ENCODE results near the gene CPAMD8.

The CPAMD8 gene

DNA sequence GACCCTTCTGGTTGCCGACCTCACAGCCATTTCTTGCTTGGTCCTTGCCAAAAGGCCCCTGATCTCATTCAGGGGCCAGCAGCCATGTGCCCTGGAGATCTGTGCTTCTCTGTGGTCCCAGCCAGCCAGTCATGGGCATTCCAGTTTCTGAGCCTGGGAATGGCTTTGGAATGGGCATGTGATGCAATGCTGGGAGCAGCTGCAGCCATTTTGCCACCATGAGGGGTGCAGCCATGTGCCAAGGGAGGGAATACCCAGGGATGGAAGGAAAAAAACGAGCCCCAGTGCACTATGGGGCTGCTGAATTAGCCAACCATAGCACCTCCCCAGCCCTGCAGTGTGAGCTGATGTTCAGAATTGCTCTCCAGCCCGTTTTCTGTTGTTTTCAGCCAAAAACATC is 111.5 kb downstream of the CPAMD8 start:
- no peak overlapping the region for H4K12ac ChIP-seq (ENCODE audit: low read depth, low read length)
- no CpG with 5 or more reads among the region's 3 CpGs for whole genome bisulfite sequencing (ENCODE audit: extremely low coverage, insufficient coverage, insufficient read length)
- no peak overlapping the region for H3K27ac ChIP-seq (ENCODE audit: low read depth, low read length)
- no peak overlapping the region for H3K23ac ChIP-seq (ENCODE audit: low read length)
- peaks cover 26% of the 10 kb centered on the region for H3K9me3 ChIP-seq (ENCODE audit: insufficient read depth, low read depth, low read length)
- no peak overlapping the region for H3K4ac ChIP-seq (ENCODE audit: low read depth, low read length)
- peaks cover 2% of the 10 kb centered on the region for H3K27me3 ChIP-seq (ENCODE audit: insufficient read depth, low read length)
- H4K8ac ChIP-seq (ENCODE audit: low read depth, low read length) = no peak overlapping the region
- no peak overlapping the region for H2AK5ac ChIP-seq (ENCODE audit: low read length)
- no peaks in the 10 kb centered on the region for H3K36me3 ChIP-seq (ENCODE audit: control insufficient read depth in 1 of 2, insufficient read depth in 2 of 2, low read length in 2 of 2)
- no peak for DNase-seq
- H2BK120ac ChIP-seq (ENCODE audit: insufficient read depth, low read length, poor library complexity) = no peak overlapping the region
- H3K9ac ChIP-seq (ENCODE audit: low read length) = no peak overlapping the region
- no peak overlapping the region for H2BK12ac ChIP-seq (ENCODE audit: low read length)
- H3K18ac ChIP-seq (ENCODE audit: low read length) = no peak overlapping the region
- no peak overlapping the region for H4K91ac ChIP-seq (ENCODE audit: low read depth, low read length)
- H3K14ac ChIP-seq (ENCODE audit: low read length) = no peak overlapping the region
- H3K4me2 ChIP-seq (ENCODE audit: low read length) = no peak overlapping the region
- H2BK5ac ChIP-seq (ENCODE audit: low read depth, low read length, poor library complexity) = no peak overlapping the region
- H3K79me1 ChIP-seq (ENCODE audit: low read length) = no peaks in the 10 kb centered on the region
- no peak overlapping the region for H3K4me3 ChIP-seq (ENCODE audit: low read depth, low read length)
- no peaks in the 10 kb centered on the region for H3K4me1 ChIP-seq (ENCODE audit: control insufficient read depth in 1 of 2, insufficient read depth in 2 of 2, low read length in 2 of 2)
- no peak overlapping the region for H2AFZ ChIP-seq (ENCODE audit: insufficient read depth, low read length, poor library complexity)
- no peaks in the 10 kb centered on the region for H3K79me2 ChIP-seq (ENCODE audit: control insufficient read depth, insufficient read depth, low read length, poor library complexity)

DNA sequence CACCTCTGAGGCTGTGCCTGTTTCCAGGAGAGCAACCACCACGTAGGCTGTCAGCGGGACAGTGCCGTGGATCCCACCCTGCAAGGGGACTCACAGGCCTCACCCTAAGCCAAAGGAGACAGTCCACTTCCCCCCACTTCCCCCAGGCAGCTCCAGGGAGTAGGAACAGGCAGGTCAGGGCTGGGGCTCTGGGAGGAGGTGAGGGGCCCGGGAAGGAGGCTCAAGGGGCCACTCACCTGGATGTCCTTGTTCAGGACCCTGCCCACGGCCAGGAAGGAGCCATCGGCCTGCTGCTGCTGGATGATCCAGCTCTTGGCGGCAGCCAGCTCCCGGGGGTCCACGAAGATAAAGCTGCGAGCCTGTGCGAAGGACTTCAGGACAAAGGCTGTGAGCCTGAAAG is 112.2 kb downstream of the CPAMD8 start:
- H3K79me1 ChIP-seq (ENCODE audit: low read length) = no peaks in the 10 kb centered on the region
- H3K4me1 ChIP-seq (ENCODE audit: control insufficient read depth in 1 of 2, insufficient read depth in 2 of 2, low read length in 2 of 2) = no peaks in the 10 kb centered on the region

DNA sequence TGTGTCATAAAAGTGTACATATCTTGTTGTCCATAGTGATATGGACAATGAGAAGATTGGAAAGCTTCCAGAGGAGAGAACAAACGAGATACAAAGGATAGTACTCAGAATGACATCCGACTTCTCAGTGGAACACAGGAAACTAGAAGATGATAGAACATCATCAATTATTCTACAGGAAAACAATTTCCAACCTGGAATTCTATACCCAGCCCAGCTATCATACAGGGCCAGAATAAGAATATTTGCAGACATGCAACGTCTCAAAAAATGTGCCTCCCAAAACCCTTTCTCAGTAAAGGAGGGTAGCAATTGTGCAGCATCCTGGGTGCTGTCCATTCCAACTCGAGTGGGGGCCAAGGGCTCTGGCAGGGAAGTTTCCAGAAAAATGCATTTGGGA is 113.8 kb downstream of the CPAMD8 start:
- no peaks in the 10 kb centered on the region for H3K36me3 ChIP-seq (ENCODE audit: control insufficient read depth in 1 of 2, insufficient read depth in 2 of 2, low read length in 2 of 2)
- no peak overlapping the region for H3K27ac ChIP-seq (ENCODE audit: low read depth, low read length)
- H4K91ac ChIP-seq (ENCODE audit: low read depth, low read length) = no peak overlapping the region
- H2BK5ac ChIP-seq (ENCODE audit: low read depth, low read length, poor library complexity) = no peak overlapping the region
- no peaks in the 10 kb centered on the region for H3K4me1 ChIP-seq (ENCODE audit: control insufficient read depth in 1 of 2, insufficient read depth in 2 of 2, low read length in 2 of 2)
- no peak overlapping the region for H3K23ac ChIP-seq (ENCODE audit: low read length)
- H3K9me3 ChIP-seq (ENCODE audit: insufficient read depth, low read depth, low read length) = peaks cover 26% of the 10 kb centered on the region
- no peak overlapping the region for H4K8ac ChIP-seq (ENCODE audit: low read depth, low read length)
- H3K79me2 ChIP-seq (ENCODE audit: control insufficient read depth, insufficient read depth, low read length, poor library complexity) = no peaks in the 10 kb centered on the region
- H3K18ac ChIP-seq (ENCODE audit: low read length) = no peak overlapping the region
- DNase-seq = no peak
- no CpG with 5 or more reads among the region's 4 CpGs for WGBS (ENCODE audit: extremely low coverage, insufficient coverage, insufficient read length)
- peaks cover 2% of the 10 kb centered on the region for H3K27me3 ChIP-seq (ENCODE audit: insufficient read depth, low read length)
- H3K4me3 ChIP-seq (ENCODE audit: low read depth, low read length) = no peak overlapping the region
- no peak overlapping the region for H2AK5ac ChIP-seq (ENCODE audit: low read length)
- H2AFZ ChIP-seq (ENCODE audit: insufficient read depth, low read length, poor library complexity) = no peak overlapping the region
- H3K79me1 ChIP-seq (ENCODE audit: low read length) = no peaks in the 10 kb centered on the region
- no peak overlapping the region for H3K4ac ChIP-seq (ENCODE audit: low read depth, low read length)
- H3K4me2 ChIP-seq (ENCODE audit: low read length) = no peak overlapping the region
- H3K9ac ChIP-seq (ENCODE audit: low read length) = no peak overlapping the region
- no peak overlapping the region for H4K12ac ChIP-seq (ENCODE audit: low read depth, low read length)
- H3K14ac ChIP-seq (ENCODE audit: low read length) = no peak overlapping the region
- no peak overlapping the region for H2BK12ac ChIP-seq (ENCODE audit: low read length)
- no peak overlapping the region for H2BK120ac ChIP-seq (ENCODE audit: insufficient read depth, low read length, poor library complexity)

More for the DNA sequence above, 112.2 kb downstream of the CPAMD8 start:
- peaks cover 22% of the 10 kb centered on the region for H3K9me3 ChIP-seq (ENCODE audit: insufficient read depth, low read depth, low read length)
- no peak overlapping the region for H3K18ac ChIP-seq (ENCODE audit: low read length)
- no peak overlapping the region for H4K8ac ChIP-seq (ENCODE audit: low read depth, low read length)
- no peak overlapping the region for H2BK12ac ChIP-seq (ENCODE audit: low read length)
- no peaks in the 10 kb centered on the region for H3K79me2 ChIP-seq (ENCODE audit: control insufficient read depth, insufficient read depth, low read length, poor library complexity)
- no CpG with 5 or more reads among the region's 11 CpGs for WGBS (ENCODE audit: extremely low coverage, insufficient coverage, insufficient read length)
- H2AFZ ChIP-seq (ENCODE audit: insufficient read depth, low read length, poor library complexity) = no peak overlapping the region
- no peak overlapping the region for H3K4me3 ChIP-seq (ENCODE audit: low read depth, low read length)
- H3K36me3 ChIP-seq (ENCODE audit: control insufficient read depth in 1 of 2, insufficient read depth in 2 of 2, low read length in 2 of 2) = no peaks in the 10 kb centered on the region
- no peak for DNase-seq
- no peak overlapping the region for H3K4ac ChIP-seq (ENCODE audit: low read depth, low read length)
- no peak overlapping the region for H3K23ac ChIP-seq (ENCODE audit: low read length)
- no peak overlapping the region for H3K9ac ChIP-seq (ENCODE audit: low read length)
- H4K91ac ChIP-seq (ENCODE audit: low read depth, low read length) = no peak overlapping the region
- H3K27me3 ChIP-seq (ENCODE audit: insufficient read depth, low read length) = peaks cover 2% of the 10 kb centered on the region
- H3K27ac ChIP-seq (ENCODE audit: low read depth, low read length) = no peak overlapping the region
- H2AK5ac ChIP-seq (ENCODE audit: low read length) = no peak overlapping the region
- no peak overlapping the region for H2BK120ac ChIP-seq (ENCODE audit: insufficient read depth, low read length, poor library complexity)
- H4K12ac ChIP-seq (ENCODE audit: low read depth, low read length) = no peak overlapping the region
- H2BK5ac ChIP-seq (ENCODE audit: low read depth, low read length, poor library complexity) = no peak overlapping the region
- no peak overlapping the region for H3K14ac ChIP-seq (ENCODE audit: low read length)
- H3K4me2 ChIP-seq (ENCODE audit: low read length) = no peak overlapping the region

DNA sequence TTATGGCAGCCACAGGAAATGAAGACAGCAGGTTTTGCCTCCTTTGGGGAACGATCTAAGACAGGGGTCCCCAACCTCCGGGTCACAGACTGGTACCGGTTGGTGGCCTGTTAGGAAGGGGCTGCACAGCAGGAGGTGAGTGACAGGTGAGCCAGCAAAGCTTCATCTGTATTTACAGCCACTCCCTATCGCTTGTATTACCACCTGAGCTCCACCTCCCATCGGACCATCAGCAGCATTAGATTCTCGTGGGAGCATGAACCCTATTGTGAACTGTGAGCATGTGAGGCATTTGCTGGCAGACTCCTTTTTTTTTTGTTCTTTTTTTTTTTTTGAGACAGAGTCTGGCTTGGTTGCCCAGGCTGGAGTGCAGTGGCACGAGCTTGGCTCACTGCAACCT is 115.6 kb downstream of the CPAMD8 start:
- H3K36me3 ChIP-seq (ENCODE audit: control insufficient read depth in 1 of 2, insufficient read depth in 2 of 2, low read length in 2 of 2) = no peaks in the 10 kb centered on the region
- no peak overlapping the region for H2AFZ ChIP-seq (ENCODE audit: insufficient read depth, low read length, poor library complexity)
- no CpG with 5 or more reads among the region's 7 CpGs for WGBS (ENCODE audit: extremely low coverage, insufficient coverage, insufficient read length)

More for the DNA sequence above, 115.6 kb downstream of the CPAMD8 start:
- Histone ChIP-seq H2BK5ac (ENCODE audit: low read depth, low read length, poor library complexity) (no peak overlapping the region), H3K23ac (ENCODE audit: low read length) (no peak overlapping the region), H3K4me3 (ENCODE audit: low read depth, low read length) (no peak overlapping the region), H3K18ac (ENCODE audit: low read length) (no peak overlapping the region), H3K4me1 (ENCODE audit: control insufficient read depth in 1 of 2, insufficient read depth in 2 of 2, low read length in 2 of 2) (no peaks in the 10 kb centered on the region), H2AK5ac (ENCODE audit: low read length) (no peak overlapping the region), H3K27ac (ENCODE audit: low read depth, low read length) (no peak overlapping the region), H3K79me1 (ENCODE audit: low read length) (no peaks in the 10 kb centered on the region), H3K27me3 (ENCODE audit: insufficient read depth, low read length) (peaks cover 2% of the 10 kb centered on the region), H3K14ac (ENCODE audit: low read length) (no peak overlapping the region), H2BK12ac (ENCODE audit: low read length) (no peak overlapping the region), H4K8ac (ENCODE audit: low read depth, low read length) (no peak overlapping the region), H3K79me2 (ENCODE audit: control insufficient read depth, insufficient read depth, low read length, poor library complexity) (no peaks in the 10 kb centered on the region), H4K91ac (ENCODE audit: low read depth, low read length) (no peak overlapping the region), H4K12ac (ENCODE audit: low read depth, low read length) (no peak overlapping the region), H3K9ac (ENCODE audit: low read length) (no peak overlapping the region), H2BK120ac (ENCODE audit: insufficient read depth, low read length, poor library complexity) (no peak overlapping the region), H3K9me3 (ENCODE audit: insufficient read depth, low read depth, low read length) (peaks cover 23% of the 10 kb centered on the region), H3K4me2 (ENCODE audit: low read length) (no peak overlapping the region), H3K4ac (ENCODE audit: low read depth, low read length) (no peak overlapping the region)
- no peak for DNase-seq
